ENCODE measurements around the gene FAM78A.

DNA sequence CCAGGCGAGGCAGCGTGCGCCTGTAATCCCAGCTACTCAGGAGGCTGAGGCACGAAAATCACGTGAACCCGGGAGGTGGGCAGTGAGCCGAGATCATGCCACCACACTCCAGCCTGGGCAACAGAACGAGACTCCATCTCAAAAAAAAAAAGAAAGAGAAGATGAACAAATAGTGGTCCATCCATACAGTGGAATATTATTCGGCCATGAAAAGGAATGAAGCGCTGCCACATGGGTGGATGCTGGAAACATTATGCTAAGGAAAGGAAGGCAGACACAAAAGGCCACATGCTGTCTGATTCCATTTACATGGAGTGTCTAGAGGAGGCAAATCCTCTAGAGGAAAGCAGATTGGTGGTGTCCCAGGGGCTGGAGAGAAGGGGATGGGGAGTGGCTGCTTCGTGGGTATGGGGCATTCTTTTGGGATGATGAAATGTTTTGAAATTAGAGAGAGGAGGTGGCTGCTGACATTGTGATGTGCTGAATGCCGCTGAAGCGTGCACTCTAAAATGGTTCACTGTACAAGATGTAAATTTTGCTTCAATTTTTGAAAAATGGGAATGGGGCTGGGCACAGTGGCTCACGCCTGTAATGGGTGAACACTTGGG lies 30.2 kb upstream of the FAM78A start:
- TF ChIP-seq IRF2 (CRISPR knock-in tag; IDR thresholded peaks at IDR 0.05; ENCODE audit: borderline replicate concordance, low read depth), result no peak
- TF ChIP-seq, protein P1, sequence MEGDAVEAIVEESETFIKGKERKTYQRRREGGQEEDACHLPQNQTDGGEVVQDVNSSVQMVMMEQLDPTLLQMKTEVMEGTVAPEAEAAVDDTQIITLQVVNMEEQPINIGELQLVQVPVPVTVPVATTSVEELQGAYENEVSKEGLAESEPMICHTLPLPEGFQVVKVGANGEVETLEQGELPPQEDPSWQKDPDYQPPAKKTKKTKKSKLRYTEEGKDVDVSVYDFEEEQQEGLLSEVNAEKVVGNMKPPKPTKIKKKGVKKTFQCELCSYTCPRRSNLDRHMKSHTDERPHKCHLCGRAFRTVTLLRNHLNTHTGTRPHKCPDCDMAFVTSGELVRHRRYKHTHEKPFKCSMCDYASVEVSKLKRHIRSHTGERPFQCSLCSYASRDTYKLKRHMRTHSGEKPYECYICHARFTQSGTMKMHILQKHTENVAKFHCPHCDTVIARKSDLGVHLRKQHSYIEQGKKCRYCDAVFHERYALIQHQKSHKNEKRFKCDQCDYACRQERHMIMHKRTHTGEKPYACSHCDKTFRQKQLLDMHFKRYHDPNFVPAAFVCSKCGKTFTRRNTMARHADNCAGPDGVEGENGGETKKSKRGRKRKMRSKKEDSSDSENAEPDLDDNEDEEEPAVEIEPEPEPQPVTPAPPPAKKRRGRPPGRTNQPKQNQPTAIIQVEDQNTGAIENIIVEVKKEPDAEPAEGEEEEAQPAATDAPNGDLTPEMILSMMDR (IDR thresholded peaks at IDR 0.05), result no peak
